Naive thymus-derived CD4-positive, alpha-beta T cell (primary cell): Measurements from ENCODE around the gene ARFGEF2. TPM values are rescaled to one million over a fixed set of nuclear protein-coding genes. Genes with fewer than 3 reads are reported as not detected.
A peak's percentile ranks its signal among the peaks of the same experiment; 100 is the strongest.

ENCODE experiments used
- ATAC-seq: fragments of 150-1000 bp; cut with Tn5 transposase; 2 replicates; pipeline ENCODE4 v1.10.0; 2021; ENCODE audit warnings: mild to moderate bottlenecking, moderate library complexity
- CTCF ChIA-PET: fragments of 350-600 bp; sonication (Branson Sonifier 250); formaldehyde crosslinking; loops from one replicate; lab custom pipeline; 2021; ENCODE audit warnings: antibody characterized with exemption; lab: Charles Lee
- POLR2A ChIA-PET: fragments of 350-600 bp; sonication (Branson Sonifier 250); formaldehyde crosslinking; loops from one replicate; lab custom pipeline; 2021; ENCODE audit warnings: antibody characterized with exemption, inconsistent platforms; lab: Charles Lee
- DNase-seq, 9 donors: peaks; one replicate each; pipeline versions ENCODE4 v3.0.0 to v3.0.0-alpha.2; 2020 to 2022; ENCODE audit warnings: mixed read lengths in 1 of 9
- H3K27ac ChIP-seq: one replicate; pipeline ENCODE4 v1.7.0; 2013; ENCODE audit warnings: mild to moderate bottlenecking, low read depth, low read length, moderate library complexity
- H3K27me3 ChIP-seq, 2 donors: one replicate each; pipeline ENCODE4 v1.7.0; 2013; ENCODE audit warnings: low read length in 2 of 2, mild to moderate bottlenecking in 2 of 2, moderate library complexity in 2 of 2; ENCODE audit not compliant: control insufficient read depth in 2 of 2, insufficient read depth in 2 of 2
- H3K36me3 ChIP-seq, 3 experiments: 1 replicate in 2 of 3; 2 replicates in 1 of 3; pipeline ENCODE4 v1.7.0; 2013; ENCODE audit warnings: low read length in 3 of 3, mild to moderate bottlenecking in 3 of 3, moderate library complexity in 1 of 3; ENCODE audit not compliant: insufficient read depth in 3 of 3, control insufficient read depth in 2 of 3
- H3K4me1 ChIP-seq, 2 donors: one replicate each; pipeline ENCODE4 v1.7.0; 2013; ENCODE audit warnings: low read length in 2 of 2, mild to moderate bottlenecking in 2 of 2, moderate library complexity in 1 of 2; ENCODE audit not compliant: control insufficient read depth in 2 of 2, insufficient read depth in 2 of 2
- H3K4me3 ChIP-seq: 2 replicates; pipeline ENCODE4 v1.7.0; 2013; ENCODE audit warnings: mild to moderate bottlenecking, low read length
- H3K9me3 ChIP-seq, 3 experiments: 1 replicate in 2 of 3; 2 replicates in 1 of 3; pipeline ENCODE4 v1.7.0; 2013; ENCODE audit warnings: low read length in 3 of 3; ENCODE audit not compliant: control insufficient read depth in 2 of 3
- H3K27ac Mint-ChIP-seq, 9 donors: one replicate each; pipeline ENCODE4 v1.8.0; 2020 to 2022; ENCODE audit warnings: mixed read lengths in 9 of 9, mild to moderate bottlenecking in 8 of 9, moderate library complexity in 5 of 9, inconsistent platforms in 2 of 9
- H3K27me3 Mint-ChIP-seq, 5 donors: one replicate each; pipeline ENCODE4 v1.8.0; 2021 to 2022; ENCODE audit warnings: mixed read lengths in 5 of 5, mild to moderate bottlenecking in 1 of 5
- H3K36me3 Mint-ChIP-seq, 5 donors: one replicate each; pipeline ENCODE4 v1.8.0; 2020 to 2022; ENCODE audit warnings: mixed read lengths in 5 of 5, mild to moderate bottlenecking in 3 of 5, inconsistent platforms in 1 of 5
- H3K4me1 Mint-ChIP-seq, 7 donors: one replicate each; pipeline ENCODE4 v1.8.0; 2020 to 2022; ENCODE audit warnings: mixed read lengths in 7 of 7, mild to moderate bottlenecking in 3 of 7, inconsistent platforms in 1 of 7
- H3K4me3 Mint-ChIP-seq, 10 donors: one replicate each; pipeline ENCODE4 v1.8.0; 2020 to 2022; ENCODE audit warnings: mild to moderate bottlenecking in 10 of 10, mixed read lengths in 10 of 10, moderate library complexity in 6 of 10, inconsistent platforms in 2 of 10
- H3K9me3 Mint-ChIP-seq, 11 donors: one replicate each; pipeline ENCODE4 v1.8.0; 2020 to 2022; ENCODE audit warnings: mixed read lengths in 11 of 11, mild to moderate bottlenecking in 4 of 11, inconsistent platforms in 1 of 11, moderate library complexity in 1 of 11
- intact Hi-C, 2 donors: fragments of 100-400 bp; cut with micrococcal nuclease; formaldehyde crosslinking; loops; one replicate each; pipeline ENCODE4 v1.15.1; 2023
- polyA plus RNA-seq, 2 donors: library from polyadenylated mRNA; unstranded; fragments of 300-500 nt; fragmentation: Illumina TruSeq; gene quantifications; one replicate each; pipeline ENCODE4 v1.2.3, GENCODE V29; 2021
- total RNA-seq, 6 experiments: library from RNA in 5 of 6; stranded (reverse) in 5 of 6; gene quantifications; 1 replicate in 5 of 6; 2 replicates in 1 of 6; pipeline ENCODE4 v1.2.3 and lab custom pipeline; 2021 to 2026

The ARFGEF2 gene
- total and polyA plus RNA-seq, 7 experiments from 2014 or later = 10.1 to 33.5 (median 29.9) TPM

DNA sequence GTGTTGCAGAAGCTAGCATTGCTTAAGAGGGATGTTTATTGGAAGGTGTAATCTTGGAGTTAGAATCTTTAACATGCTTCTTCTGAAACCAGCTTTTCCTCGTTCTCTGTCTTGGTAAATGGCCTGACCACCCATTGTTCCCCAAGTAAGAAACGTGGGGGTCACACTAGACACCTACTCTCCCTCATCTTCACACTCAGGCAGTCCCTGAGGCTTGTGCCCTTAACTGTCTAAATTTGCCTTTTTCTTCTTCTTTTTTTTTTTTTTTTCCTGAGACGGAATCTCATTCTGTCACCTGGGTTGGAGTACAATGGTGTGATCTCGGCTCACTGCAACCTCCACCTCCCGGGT, 16.2 kb upstream of the ARFGEF2 start:
- no peaks in the 10 kb centered on the region for H3K27me3 ChIP-seq
- DNase-seq (no peak), ATAC-seq (no peak)
- Mint-ChIP-seq H3K9me3 (peaks cover 0 to 13% (median 3%) of the 10 kb centered on the region in 11 donors), H3K27ac (no peak overlapping the region), H3K4me1 (peaks cover 0 to 17% (median 7%) of the 10 kb centered on the region in 7 donors), H3K36me3 (peaks cover 0 to 9% (median 3%) of the 10 kb centered on the region in 5 donors), H3K27me3 (peaks cover 0 to 12% (median 0%) of the 10 kb centered on the region in 5 donors), H3K4me3 (no peak overlapping the region)
- no peak overlapping the region for H3K4me3 ChIP-seq
- peaks cover 0 to 10% of the 10 kb centered on the region in 2 donors for H3K4me1 ChIP-seq
- H3K27ac ChIP-seq = no peak overlapping the region
- H3K9me3 ChIP-seq = no peaks in the 10 kb centered on the region
- intact Hi-C loops = loop anchor here (1.0 to 5.0 kb wide), 4 partner anchors 78 to 270 kb away; partner anchors contain the start of gene PREX1 (in 1 of the 2)
- POLR2A ChIA-PET = interaction anchor here (0.9 kb wide), 1 partner anchor 248 kb away, joined by 3 read pairs; no protein-coding TSS in a partner anchor
- CTCF ChIA-PET = interaction anchor here (0.6 to 4.4 kb wide), 13 partner anchors 10 to 259 kb away, joined by 3 to 78 read pairs (median 4); no protein-coding TSS in a partner anchor
- no peaks in the 10 kb centered on the region for H3K36me3 ChIP-seq

DNA sequence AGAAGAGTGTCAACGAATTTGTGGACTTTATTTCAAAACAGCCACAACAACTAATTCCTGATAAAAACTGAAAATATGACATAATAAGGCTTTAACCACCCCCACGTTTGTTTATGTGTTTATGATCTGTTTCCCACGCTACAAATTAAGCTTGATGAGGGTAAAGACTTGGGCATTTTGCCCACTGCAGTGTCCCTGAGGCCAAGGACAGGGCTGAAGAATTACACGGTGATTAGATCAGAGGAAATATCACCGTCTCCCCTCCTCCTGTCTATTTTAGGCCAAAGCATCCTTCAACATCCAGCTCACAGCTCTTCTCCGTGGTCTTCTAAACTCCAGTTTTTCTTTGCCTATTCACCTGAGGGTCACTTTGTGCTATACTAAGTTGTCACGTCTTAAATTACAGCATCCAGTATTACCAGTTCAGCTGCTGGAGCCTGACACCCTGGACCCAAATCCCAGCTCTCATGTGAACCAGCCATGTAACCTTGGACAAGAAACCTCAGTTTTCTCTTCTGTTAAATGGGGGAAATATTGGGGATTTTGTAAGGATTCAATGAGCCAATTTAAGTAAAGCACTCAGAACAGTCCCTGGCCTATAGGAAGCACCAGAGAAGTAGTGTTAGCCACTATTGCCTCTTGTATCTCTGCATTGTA, 15.2 kb upstream of the ARFGEF2 start:
- ATAC-seq (no peak), DNase-seq (no peak)
- peaks cover 0 to 9% (median 3%) of the 10 kb centered on the region in 5 donors for H3K36me3 Mint-ChIP-seq
- ChIA-PET CTCF (interaction anchor here (1.3 to 4.4 kb wide), 2 partner anchors 247 to 260 kb away, joined by 3 to 78 read pairs; no protein-coding TSS in a partner anchor), POLR2A (interaction anchor here (0.6 kb wide), 1 partner anchor 8 kb away, joined by 3 read pairs; no protein-coding TSS in a partner anchor)
- Histone ChIP-seq H3K36me3 (no peaks in the 10 kb centered on the region), H3K4me1 (peaks cover 0 to 10% of the 10 kb centered on the region in 2 donors), H3K9me3 (no peaks in the 10 kb centered on the region), H3K27me3 (no peaks in the 10 kb centered on the region), H3K27ac (no peak overlapping the region), H3K4me3 (no peak overlapping the region)
- H3K27me3 Mint-ChIP-seq = peaks cover 0 to 8% (median 0%) of the 10 kb centered on the region in 5 donors
- H3K27ac Mint-ChIP-seq = no peak overlapping the region
- H3K9me3 Mint-ChIP-seq = peaks cover 0 to 13% (median 3%) of the 10 kb centered on the region in 11 donors
- peaks cover 0 to 17% (median 7%) of the 10 kb centered on the region in 7 donors for H3K4me1 Mint-ChIP-seq
- intact Hi-C loops = loop anchor here (5.0 kb wide), 2 partner anchors 79 to 189 kb away; partner anchors contain the start of gene PREX1 (in 1 of the 2)
- H3K4me3 Mint-ChIP-seq = no peak overlapping the region

DNA sequence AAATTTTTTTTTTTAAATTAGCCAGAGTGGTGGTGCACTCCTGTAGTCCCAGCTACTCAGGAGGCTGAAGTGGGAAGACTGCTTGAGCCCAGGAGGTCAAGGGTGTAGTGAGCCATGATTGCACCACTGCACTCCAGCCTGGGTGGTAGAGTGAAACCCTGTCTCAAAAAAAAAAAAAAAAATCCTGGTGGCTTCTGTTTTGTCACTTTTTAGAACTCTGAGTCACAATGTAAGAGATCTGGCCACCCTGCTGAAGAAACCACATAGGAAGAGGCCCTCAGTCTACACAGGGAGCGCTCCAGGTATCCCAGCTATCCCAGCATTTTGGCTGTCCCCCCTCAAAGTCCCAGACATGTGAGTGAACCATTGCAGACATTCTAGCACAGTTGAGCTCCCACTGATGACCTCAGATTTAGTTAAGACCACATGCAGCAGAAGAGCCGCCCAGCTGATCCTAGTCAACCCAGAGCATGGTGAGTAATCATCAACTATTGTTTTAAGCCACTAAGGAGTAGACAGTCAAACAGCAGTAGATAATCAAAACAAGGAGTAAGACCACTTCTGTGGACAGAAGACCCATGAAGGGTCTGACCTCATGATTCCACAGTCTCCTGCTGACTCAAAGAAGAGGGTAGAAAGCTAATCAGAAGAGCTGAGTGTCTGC, 12.7 kb upstream of the ARFGEF2 start:
- Mint-ChIP-seq H3K36me3 (peaks cover 0 to 9% (median 3%) of the 10 kb centered on the region in 5 donors), H3K27me3 (peaks cover 0 to 8% (median 2%) of the 10 kb centered on the region in 5 donors), H3K27ac (peak overlapping the region in 2 of 9 donors; percentile 7 to 9), H3K9me3 (peaks cover 0 to 13% (median 3%) of the 10 kb centered on the region in 11 donors), H3K4me3 (no peak overlapping the region), H3K4me1 (peaks cover 0 to 17% (median 7%) of the 10 kb centered on the region in 7 donors)
- Histone ChIP-seq H3K27me3 (no peaks in the 10 kb centered on the region), H3K4me1 (peaks cover 0 to 10% of the 10 kb centered on the region in 2 donors), H3K27ac (no peak overlapping the region), H3K36me3 (no peaks in the 10 kb centered on the region), H3K9me3 (no peaks in the 10 kb centered on the region), H3K4me3 (no peak overlapping the region)
- ChIA-PET CTCF (interaction anchor here (1.2 kb wide), 2 partner anchors 248 to 251 kb away, joined by 3 to 7 read pairs; no protein-coding TSS in a partner anchor), POLR2A (no interaction called here)
- DNase-seq (no peak), ATAC-seq (peak; percentile 12)
- intact Hi-C loops = loop anchor here (5.0 kb wide), 2 partner anchors 81 to 191 kb away; partner anchors contain the start of gene PREX1 (in 1 of the 2)

DNA sequence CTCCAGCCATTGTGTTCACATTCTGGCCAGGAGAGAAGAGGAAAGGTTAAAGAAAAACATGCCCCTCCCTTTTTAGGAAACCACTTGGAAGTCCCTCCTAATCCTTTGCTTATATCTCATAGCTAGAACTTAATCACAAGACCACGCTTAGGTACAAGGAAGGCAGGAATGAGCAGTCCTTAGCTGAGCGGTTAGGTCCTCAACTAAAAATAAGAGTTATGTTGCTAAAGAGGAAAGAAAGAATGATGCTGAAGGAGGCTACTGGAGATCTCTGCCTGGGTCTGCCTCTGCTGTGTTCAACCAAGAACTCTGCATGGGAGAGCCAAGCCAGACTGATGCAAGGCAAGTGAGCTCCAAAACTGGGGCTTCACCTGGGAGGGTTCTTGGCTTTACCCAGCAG, 11.6 kb upstream of the ARFGEF2 start:
- DNase-seq = no peak
- no peaks in the 10 kb centered on the region for H3K9me3 ChIP-seq
- H3K4me3 ChIP-seq = no peak overlapping the region
- no peak for ATAC-seq
- Mint-ChIP-seq H3K4me3 (no peak overlapping the region), H3K27ac (no peak overlapping the region), H3K9me3 (peaks cover 0 to 13% (median 3%) of the 10 kb centered on the region in 11 donors), H3K27me3 (peaks cover 0 to 9% (median 5%) of the 10 kb centered on the region in 5 donors), H3K36me3 (peaks cover 0 to 9% (median 3%) of the 10 kb centered on the region in 5 donors), H3K4me1 (peaks cover 0 to 10% (median 3%) of the 10 kb centered on the region in 7 donors)
- no peak overlapping the region for H3K27ac ChIP-seq
- intact Hi-C loops = loop anchor here (5.0 kb wide), 2 partner anchors 83 to 193 kb away; partner anchors contain the start of gene PREX1 (in 1 of the 2)
- H3K36me3 ChIP-seq = no peaks in the 10 kb centered on the region
- peaks cover 0 to 6% of the 10 kb centered on the region in 2 donors for H3K4me1 ChIP-seq
- CTCF ChIA-PET = interaction anchor here (0.5 to 1.4 kb wide), 2 partner anchors 10 to 338 kb away, joined by 3 read pairs; no protein-coding TSS in a partner anchor
- POLR2A ChIA-PET = no interaction called here
- H3K27me3 ChIP-seq = no peaks in the 10 kb centered on the region

DNA sequence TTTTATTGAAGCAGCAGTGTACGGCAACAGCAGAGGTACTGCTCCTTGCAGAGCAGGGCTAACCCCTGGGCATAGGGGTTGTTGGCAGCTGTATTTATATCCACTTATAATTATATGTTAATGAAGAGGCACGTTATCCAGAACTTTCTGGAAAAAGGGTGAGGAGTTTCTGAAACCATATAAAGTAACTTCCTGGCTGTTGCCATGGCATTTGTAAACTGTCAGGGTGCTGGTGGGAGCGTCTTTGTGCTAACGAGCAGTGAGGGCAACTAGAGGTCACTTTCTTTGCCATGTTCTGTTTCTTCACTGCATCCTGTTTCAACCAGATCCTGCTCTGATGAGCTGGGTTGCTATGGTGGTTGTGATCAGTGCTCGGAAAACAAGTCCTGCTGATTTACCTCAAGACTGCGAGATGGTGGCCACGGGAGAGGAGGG, 11.1 kb upstream of the ARFGEF2 start:
- ChIA-PET POLR2A (no interaction called here), CTCF (interaction anchor here (1.4 kb wide), 1 partner anchor 11 kb away, joined by 3 read pairs; no protein-coding TSS in a partner anchor)
- no peaks in the 10 kb centered on the region for H3K9me3 ChIP-seq
- H3K36me3 ChIP-seq = no peaks in the 10 kb centered on the region
- no peak overlapping the region for H3K27ac ChIP-seq
- Mint-ChIP-seq H3K27ac (peak overlapping the region in 1 of 9 donors; percentile 5), H3K27me3 (peaks cover 0 to 9% (median 5%) of the 10 kb centered on the region in 5 donors), H3K36me3 (peaks cover 0 to 9% (median 3%) of the 10 kb centered on the region in 5 donors), H3K4me3 (no peak overlapping the region), H3K9me3 (peaks cover 0 to 13% (median 3%) of the 10 kb centered on the region in 11 donors), H3K4me1 (peaks cover 0 to 8% (median 0%) of the 10 kb centered on the region in 7 donors)
- no peaks in the 10 kb centered on the region for H3K27me3 ChIP-seq
- H3K4me1 ChIP-seq = peaks cover 0 to 5% of the 10 kb centered on the region in 2 donors
- intact Hi-C loops = no loop called here
- DNase-seq (no peak), ATAC-seq (peak; percentile 91)
- no peak overlapping the region for H3K4me3 ChIP-seq

DNA sequence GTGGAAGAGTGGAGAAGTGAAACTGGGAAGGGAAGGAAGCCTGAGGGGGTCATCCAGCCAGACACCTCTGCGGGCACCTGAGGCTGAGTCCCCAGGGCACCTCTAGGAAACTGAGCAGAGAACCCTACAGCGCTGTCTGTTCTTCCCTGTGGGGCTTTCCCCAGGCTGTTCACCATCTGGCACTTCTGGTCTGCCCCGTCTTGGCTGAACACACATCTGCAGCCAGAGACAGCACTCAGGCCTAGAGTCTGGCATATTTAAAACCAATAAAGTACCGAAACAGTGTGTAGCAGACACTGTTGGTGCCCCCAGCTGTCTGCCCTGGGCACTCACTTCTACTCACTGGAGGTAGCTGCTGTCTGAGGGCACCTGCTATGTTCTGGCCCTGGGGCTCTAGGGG, 9.4 kb upstream of the ARFGEF2 start:
- no peak overlapping the region for H3K27ac ChIP-seq
- no peak overlapping the region for H3K27ac Mint-ChIP-seq
- CTCF ChIA-PET = no interaction called here

More for the DNA sequence above, 9.4 kb upstream of the ARFGEF2 start:
- Mint-ChIP-seq H3K27me3 (peaks cover 0 to 13% (median 5%) of the 10 kb centered on the region in 5 donors), H3K4me3 (no peak overlapping the region), H3K36me3 (peaks cover 0 to 9% (median 3%) of the 10 kb centered on the region in 5 donors), H3K9me3 (peaks cover 0 to 13% (median 3%) of the 10 kb centered on the region in 11 donors), H3K4me1 (peaks cover 0 to 8% (median 0%) of the 10 kb centered on the region in 7 donors)
- ATAC-seq = peak; percentile 6
- H3K36me3 ChIP-seq = no peaks in the 10 kb centered on the region
- no peak for DNase-seq
- POLR2A ChIA-PET = no interaction called here
- no peaks in the 10 kb centered on the region for H3K9me3 ChIP-seq
- H3K4me3 ChIP-seq = no peak overlapping the region
- H3K4me1 ChIP-seq = peaks cover 0 to 5% of the 10 kb centered on the region in 2 donors
- intact Hi-C loops = no loop called here
- H3K27me3 ChIP-seq = no peaks in the 10 kb centered on the region
